ENCODE results near the gene MYCBP2.
"Not testable (repeated sequence)": the region's sequence is repeated elsewhere in the genome, so short reads cannot be mapped to it uniquely, and the experiment has no call there.

The MYCBP2 gene

GRCh38 chr13:77265336-77265735 lies 61.6 kb downstream of the MYCBP2 start:
- H3K36me3 ChIP-seq (ENCODE audit: insufficient read depth, low read length), result peaks cover 26% of the 10 kb centered on the region
- H3K4me1 ChIP-seq (ENCODE audit: insufficient read depth, low read length), result no peaks in the 10 kb centered on the region
- H2AFZ ChIP-seq (ENCODE audit: low read depth, low read length), result no peak overlapping the region
- no peaks in the 10 kb centered on the region for H3K9me3 ChIP-seq (ENCODE audit: low read length)
- H3K4me3 ChIP-seq (ENCODE audit: low read length), result no peak overlapping the region
- no peaks in the 10 kb centered on the region for H3K27me3 ChIP-seq (ENCODE audit: insufficient read depth, low read length)

GRCh38 chr13:77262198-77262597 lies 64.7 kb downstream of the MYCBP2 start:
- no peak overlapping the region for H3K4me3 ChIP-seq (ENCODE audit: low read length)
- no peaks in the 10 kb centered on the region for H3K4me1 ChIP-seq (ENCODE audit: insufficient read depth, low read length)
- no peaks in the 10 kb centered on the region for H3K9me3 ChIP-seq (ENCODE audit: low read length)
- no peaks in the 10 kb centered on the region for H3K27me3 ChIP-seq (ENCODE audit: insufficient read depth, low read length)
- no peak overlapping the region for H2AFZ ChIP-seq (ENCODE audit: low read depth, low read length)
- H3K36me3 ChIP-seq (ENCODE audit: insufficient read depth, low read length), result peaks cover 22% of the 10 kb centered on the region

GRCh38 chr13:77250975-77251374 lies 75.9 kb downstream of the MYCBP2 start:
- Histone ChIP-seq H3K9me3 (ENCODE audit: low read length) (no peaks in the 10 kb centered on the region), H3K36me3 (ENCODE audit: insufficient read depth, low read length) (peaks cover 5% of the 10 kb centered on the region), H2AFZ (ENCODE audit: low read depth, low read length) (no peak overlapping the region), H3K4me3 (ENCODE audit: low read length) (no peak overlapping the region), H3K27me3 (ENCODE audit: insufficient read depth, low read length) (no peaks in the 10 kb centered on the region), H3K4me1 (ENCODE audit: insufficient read depth, low read length) (no peaks in the 10 kb centered on the region)

- H3K4me1 ChIP-seq (ENCODE audit: insufficient read depth, low read length); H3K9me3 ChIP-seq (ENCODE audit: low read length); H3K27me3 ChIP-seq (ENCODE audit: insufficient read depth, low read length); H3K4me3 ChIP-seq (ENCODE audit: low read length); H2AFZ ChIP-seq (ENCODE audit: low read depth, low read length): not testable (repeated sequence)
- H3K36me3 ChIP-seq (ENCODE audit: insufficient read depth, low read length), result peaks cover 15% of the 10 kb centered on the region
Measured at GRCh38 chr13:77245224-77245623, 81.7 kb downstream of the MYCBP2 start.

GRCh38 chr13:77239312-77239711 lies 87.6 kb downstream of the MYCBP2 start:
- no peaks in the 10 kb centered on the region for H3K9me3 ChIP-seq (ENCODE audit: low read length)
- no peaks in the 10 kb centered on the region for H3K4me1 ChIP-seq (ENCODE audit: insufficient read depth, low read length)
- H2AFZ ChIP-seq (ENCODE audit: low read depth, low read length), result no peak overlapping the region
- H3K27me3 ChIP-seq (ENCODE audit: insufficient read depth, low read length), result no peaks in the 10 kb centered on the region
- peaks cover 10% of the 10 kb centered on the region for H3K36me3 ChIP-seq (ENCODE audit: insufficient read depth, low read length)
- H3K4me3 ChIP-seq (ENCODE audit: low read length), result no peak overlapping the region

GRCh38 chr13:77235456-77236022 lies 91.4 kb downstream of the MYCBP2 start:
- no peaks in the 10 kb centered on the region for H3K4me1 ChIP-seq (ENCODE audit: insufficient read depth, low read length)
- no peaks in the 10 kb centered on the region for H3K9me3 ChIP-seq (ENCODE audit: low read length)
- no peak overlapping the region for H3K4me3 ChIP-seq (ENCODE audit: low read length)
- H3K27me3 ChIP-seq (ENCODE audit: insufficient read depth, low read length), result no peaks in the 10 kb centered on the region
- no peak overlapping the region for H2AFZ ChIP-seq (ENCODE audit: low read depth, low read length)
- H3K36me3 ChIP-seq (ENCODE audit: insufficient read depth, low read length), result no peaks in the 10 kb centered on the region

- H3K9me3 ChIP-seq (ENCODE audit: low read length), result no peaks in the 10 kb centered on the region
- H3K4me3 ChIP-seq (ENCODE audit: low read length), result no peak overlapping the region
- H3K36me3 ChIP-seq (ENCODE audit: insufficient read depth, low read length), result no peaks in the 10 kb centered on the region
- no peaks in the 10 kb centered on the region for H3K27me3 ChIP-seq (ENCODE audit: insufficient read depth, low read length)
- H2AFZ ChIP-seq (ENCODE audit: low read depth, low read length), result no peak overlapping the region
- no peaks in the 10 kb centered on the region for H3K4me1 ChIP-seq (ENCODE audit: insufficient read depth, low read length)
Measured at GRCh38 chr13:77233159-77233558, 93.7 kb downstream of the MYCBP2 start.

- no peaks in the 10 kb centered on the region for H3K9me3 ChIP-seq (ENCODE audit: low read length)
- H3K4me1 ChIP-seq (ENCODE audit: insufficient read depth, low read length), result no peaks in the 10 kb centered on the region
- H3K36me3 ChIP-seq (ENCODE audit: insufficient read depth, low read length), result no peaks in the 10 kb centered on the region
Measured at GRCh38 chr13:77230560-77230959, 96.3 kb downstream of the MYCBP2 start.

GRCh38 chr13:77225946-77226345 lies 100.9 kb downstream of the MYCBP2 start:
- Histone ChIP-seq H3K36me3 (ENCODE audit: insufficient read depth, low read length) (no peaks in the 10 kb centered on the region), H2AFZ (ENCODE audit: low read depth, low read length) (no peak overlapping the region), H3K4me1 (ENCODE audit: insufficient read depth, low read length) (no peaks in the 10 kb centered on the region), H3K4me3 (ENCODE audit: low read length) (no peak overlapping the region), H3K27me3 (ENCODE audit: insufficient read depth, low read length) (no peaks in the 10 kb centered on the region), H3K9me3 (ENCODE audit: low read length) (no peaks in the 10 kb centered on the region)

More at GRCh38 chr13:77230560-77230959, 96.3 kb downstream of the MYCBP2 start:
- Histone ChIP-seq H3K27me3 (ENCODE audit: insufficient read depth, low read length) (no peaks in the 10 kb centered on the region), H2AFZ (ENCODE audit: low read depth, low read length) (no peak overlapping the region), H3K4me3 (ENCODE audit: low read length) (no peak overlapping the region)

GRCh38 chr13:77222909-77223308 lies 104.0 kb downstream of the MYCBP2 start:
- Histone ChIP-seq H2AFZ (ENCODE audit: low read depth, low read length) (no peak overlapping the region), H3K36me3 (ENCODE audit: insufficient read depth, low read length) (no peaks in the 10 kb centered on the region), H3K4me3 (ENCODE audit: low read length) (no peak overlapping the region), H3K9me3 (ENCODE audit: low read length) (no peaks in the 10 kb centered on the region), H3K4me1 (ENCODE audit: insufficient read depth, low read length) (no peaks in the 10 kb centered on the region), H3K27me3 (ENCODE audit: insufficient read depth, low read length) (no peaks in the 10 kb centered on the region)

GRCh38 chr13:77222000-77222690 lies 104.7 kb downstream of the MYCBP2 start:
- Histone ChIP-seq H3K36me3 (ENCODE audit: insufficient read depth, low read length) (peaks cover under 1% of the 10 kb centered on the region), H3K4me1 (ENCODE audit: insufficient read depth, low read length) (no peaks in the 10 kb centered on the region)

GRCh38 chr13:77219401-77219800 lies 107.5 kb downstream of the MYCBP2 start:
- Histone ChIP-seq H2AFZ (ENCODE audit: low read depth, low read length) (no peak overlapping the region), H3K4me3 (ENCODE audit: low read length) (no peak overlapping the region), H3K4me1 (ENCODE audit: insufficient read depth, low read length) (no peaks in the 10 kb centered on the region), H3K9me3 (ENCODE audit: low read length) (no peaks in the 10 kb centered on the region), H3K36me3 (ENCODE audit: insufficient read depth, low read length) (peaks cover 8% of the 10 kb centered on the region), H3K27me3 (ENCODE audit: insufficient read depth, low read length) (no peaks in the 10 kb centered on the region)

More at GRCh38 chr13:77222000-77222690, 104.7 kb downstream of the MYCBP2 start:
- no peaks in the 10 kb centered on the region for H3K27me3 ChIP-seq (ENCODE audit: insufficient read depth, low read length)
- H2AFZ ChIP-seq (ENCODE audit: low read depth, low read length), result no peak overlapping the region
- H3K9me3 ChIP-seq (ENCODE audit: low read length), result no peaks in the 10 kb centered on the region
- no peak overlapping the region for H3K4me3 ChIP-seq (ENCODE audit: low read length)

GRCh38 chr13:77218274-77218673 lies 108.6 kb downstream of the MYCBP2 start:
- H3K27me3 ChIP-seq (ENCODE audit: insufficient read depth, low read length), result no peaks in the 10 kb centered on the region
- H2AFZ ChIP-seq (ENCODE audit: low read depth, low read length), result no peak overlapping the region
- no peaks in the 10 kb centered on the region for H3K4me1 ChIP-seq (ENCODE audit: insufficient read depth, low read length)
- H3K36me3 ChIP-seq (ENCODE audit: insufficient read depth, low read length), result peaks cover 14% of the 10 kb centered on the region
- no peak overlapping the region for H3K4me3 ChIP-seq (ENCODE audit: low read length)
- H3K9me3 ChIP-seq (ENCODE audit: low read length), result no peaks in the 10 kb centered on the region

GRCh38 chr13:77215543-77215942 lies 111.4 kb downstream of the MYCBP2 start:
- Histone ChIP-seq H3K27me3 (ENCODE audit: insufficient read depth, low read length) (no peaks in the 10 kb centered on the region), H3K9me3 (ENCODE audit: low read length) (no peaks in the 10 kb centered on the region), H3K4me3 (ENCODE audit: low read length) (no peak overlapping the region), H2AFZ (ENCODE audit: low read depth, low read length) (no peak overlapping the region), H3K4me1 (ENCODE audit: insufficient read depth, low read length) (no peaks in the 10 kb centered on the region), H3K36me3 (ENCODE audit: insufficient read depth, low read length) (peaks cover 19% of the 10 kb centered on the region)
